Spleen (tissue), 7 donors: Measurements from ENCODE around the gene ADAMTS17.

Experiments
- CTCF ChIP-seq, 11 experiments: fragments of 200-600 bp in 7 of 11; fragments of 450-650 bp in 4 of 11; sonication (generic) in 4 of 11; IDR thresholded peaks in 8 of 11; conservative IDR thresholded peaks in 3 of 11; 1 replicate in 7 of 11; 2 replicates in 4 of 11; pipeline versions ENCODE4 v1.4.0 to v1.8.0; 2016 to 2021; ENCODE audit warnings: antibody characterized with exemption in 11 of 11, inconsistent platforms in 4 of 11, mild to moderate bottlenecking in 1 of 11
- POLR2A ChIP-seq, 3 donors: fragments of 450-650 bp; IDR thresholded peaks; one replicate each; pipeline ENCODE4 v1.5.1; 2017; ENCODE audit warnings: antibody characterized with exemption in 3 of 3, mild to moderate bottlenecking in 1 of 3
- POLR2AphosphoS5 ChIP-seq, 3 donors: sonication (generic); formaldehyde crosslinking; IDR thresholded peaks; one replicate each; pipeline ENCODE4 v1.5.1; 2017; ENCODE audit warnings: antibody characterized with exemption in 3 of 3
- donor health status: DM: no; HTN: no; CAD: no; lungs with moderate emphysema.
- donor health status: DM: no; HTN: no; CAD: no.
- donor health status: DM: no; HTN: no; CAD: no.

- TF ChIP-seq POLR2AphosphoS5 (IDR thresholded peaks at IDR 0.05) (no peak), CTCF (IDR thresholded peaks at IDR 0.05 in 8 of 11, conservative IDR thresholded peaks at IDR 0.05 in 3 of 11) (no peak), POLR2A (IDR thresholded peaks at IDR 0.05) (no peak)
These were observed 142.0 kb downstream of the ADAMTS17 start for GRCh38 chr15:100199711-100200286.
